Activated CD4-positive, alpha-beta T cell treated with anti-CD3 and anti-CD28 coated beads for 48 hours (primary cell): ENCODE data around the gene ARMC3.
A peak's percentile ranks its signal among the peaks of the same experiment; 100 is the strongest.
"Not testable (repeated sequence)": the region's sequence is repeated elsewhere in the genome, so short reads cannot be mapped to it uniquely, and the experiment has no call there.

Experiments
- DNase-seq: peaks from one replicate; pipeline ENCODE4 v3.0.0-alpha.2; 2020

Gene ARMC3

DNA sequence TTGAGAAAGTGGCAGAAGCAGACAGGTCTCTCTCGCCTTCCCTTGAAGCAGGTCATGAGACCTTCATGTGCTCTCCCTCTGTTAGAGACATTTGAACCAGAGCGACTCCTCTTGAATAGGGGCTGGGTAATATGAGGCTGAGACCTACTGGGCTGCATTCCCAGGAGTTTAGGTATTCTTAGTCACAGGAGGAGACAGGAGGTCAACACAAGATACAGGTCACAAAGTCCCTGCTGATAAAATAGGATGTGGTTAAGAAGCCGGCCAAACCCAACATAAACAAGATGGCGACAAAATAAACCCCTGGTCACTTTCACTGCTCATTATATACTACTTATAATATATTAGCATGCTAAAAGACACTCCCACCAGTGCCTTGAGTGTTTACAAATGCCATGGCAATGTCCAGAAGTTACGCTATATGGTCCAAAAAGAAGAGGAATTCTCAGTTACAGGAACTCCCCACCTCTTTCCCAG, 124.0 kb downstream of the ARMC3 start:
- DNase-seq, result no peak

DNA sequence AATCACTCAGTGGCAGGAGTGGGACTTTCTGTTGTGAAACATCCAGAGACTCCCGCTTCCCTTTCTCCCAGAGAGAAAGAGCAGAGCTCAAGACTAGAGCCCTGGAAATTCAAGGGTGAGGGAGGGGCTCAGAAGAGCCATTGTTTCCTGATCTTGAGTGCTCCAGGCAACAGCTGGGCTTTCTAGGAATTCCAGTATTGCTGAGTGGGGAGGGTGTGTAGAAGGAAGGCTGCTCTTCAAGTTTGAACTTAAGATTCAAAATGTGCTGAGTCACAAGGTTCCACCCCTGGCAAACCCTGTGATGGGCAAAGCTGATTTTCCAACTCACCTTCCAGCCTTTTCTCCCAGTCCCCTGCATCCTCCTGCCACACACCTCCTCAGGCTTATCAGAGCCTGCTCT, 125.2 kb downstream of the ARMC3 start:
- no peak for DNase-seq

DNA sequence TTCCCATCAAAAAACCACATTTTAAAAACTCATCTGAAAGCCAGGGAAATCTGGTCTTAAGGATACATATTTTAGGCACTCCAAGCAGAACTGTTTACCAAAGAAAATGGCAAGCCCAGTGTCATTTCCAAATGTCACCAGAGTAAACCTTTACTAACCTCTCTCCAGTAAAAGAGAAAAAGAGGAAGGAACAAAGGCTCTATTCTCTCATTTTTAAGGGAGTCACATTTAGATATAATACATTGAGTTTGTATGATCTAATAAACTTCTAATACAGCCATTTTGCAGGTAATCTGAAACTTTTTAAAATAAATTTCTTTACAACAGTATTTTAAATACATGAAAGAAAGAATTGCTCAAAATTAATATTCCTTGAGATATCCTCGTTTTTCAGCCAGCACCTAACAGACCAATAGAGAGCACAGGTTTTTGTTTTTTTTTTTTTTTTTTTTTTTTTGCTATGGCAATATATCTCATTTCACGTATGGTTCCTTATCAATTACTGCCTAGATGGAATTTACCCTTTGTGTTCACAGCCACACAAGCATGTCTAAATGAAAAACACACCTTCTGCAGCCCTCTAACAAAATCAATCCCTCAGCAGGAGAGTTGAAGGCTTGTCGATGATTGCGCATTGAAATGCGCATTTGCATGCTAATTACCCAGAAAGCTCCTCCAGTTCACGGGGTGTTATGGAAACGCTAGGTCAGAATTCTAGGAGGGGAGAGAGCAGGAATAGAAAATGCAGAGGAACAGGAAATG, 127.8 kb downstream of the ARMC3 start:
- no peak for DNase-seq

DNA sequence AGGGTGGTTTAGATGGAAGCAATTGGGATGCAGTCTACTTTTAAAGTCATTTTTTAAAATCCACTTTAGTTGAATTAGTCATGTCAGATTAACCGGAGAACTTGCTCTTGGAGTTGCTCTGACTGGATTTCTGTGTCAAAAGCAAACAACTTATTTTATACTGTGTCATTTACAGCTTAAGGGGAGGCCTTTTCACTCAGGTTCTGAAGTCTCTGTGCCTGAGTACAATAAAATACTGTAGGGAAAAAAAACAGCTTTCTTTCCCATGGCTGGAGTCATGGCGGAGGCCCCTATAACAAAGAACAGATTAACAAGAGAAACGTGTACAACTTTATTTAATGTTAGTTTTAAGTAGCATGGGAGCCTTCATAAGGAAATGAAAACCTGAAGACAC, 128.3 kb downstream of the ARMC3 start:
- no peak for DNase-seq

DNA sequence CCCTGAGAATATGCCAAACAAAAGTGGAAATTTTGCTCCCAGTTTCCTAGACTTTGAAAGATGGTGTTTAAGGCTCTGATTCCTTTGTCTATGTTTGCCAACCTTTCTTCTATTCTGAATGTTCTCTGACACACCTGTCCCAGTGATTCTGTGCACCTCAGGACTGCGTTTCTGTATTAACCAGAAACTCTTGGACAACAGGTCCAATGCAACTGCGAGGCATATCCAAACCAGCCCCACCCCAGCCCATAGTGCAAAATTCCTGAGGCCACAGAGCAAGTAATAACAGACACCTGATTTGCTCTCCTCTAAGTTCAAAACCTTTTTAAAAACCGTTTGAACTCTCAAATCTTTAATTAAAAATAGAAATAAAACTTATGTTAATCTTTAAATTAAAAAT, 130.5 kb downstream of the ARMC3 start:
- DNase-seq, result no peak

DNA sequence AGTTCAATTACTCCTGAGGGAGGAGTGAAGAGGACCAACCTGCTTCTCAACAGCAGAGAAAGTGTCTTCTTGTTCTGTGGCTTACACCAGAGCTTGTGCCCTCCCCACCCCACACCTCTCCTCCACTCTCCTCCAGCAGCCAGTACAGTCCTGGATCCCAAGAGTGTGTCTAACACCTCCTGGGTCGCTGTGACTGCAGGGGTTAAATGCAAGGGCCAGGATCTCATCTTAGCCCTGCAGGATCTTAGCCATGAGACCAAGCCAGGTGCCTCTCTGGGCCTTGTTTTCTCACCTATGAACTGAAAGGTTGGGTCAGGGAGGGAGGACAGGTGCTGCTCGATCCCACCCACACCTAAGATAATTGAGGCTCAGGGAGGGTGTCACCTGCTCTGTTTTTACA, 133.1 kb downstream of the ARMC3 start:
- DNase-seq, result no peak

DNA sequence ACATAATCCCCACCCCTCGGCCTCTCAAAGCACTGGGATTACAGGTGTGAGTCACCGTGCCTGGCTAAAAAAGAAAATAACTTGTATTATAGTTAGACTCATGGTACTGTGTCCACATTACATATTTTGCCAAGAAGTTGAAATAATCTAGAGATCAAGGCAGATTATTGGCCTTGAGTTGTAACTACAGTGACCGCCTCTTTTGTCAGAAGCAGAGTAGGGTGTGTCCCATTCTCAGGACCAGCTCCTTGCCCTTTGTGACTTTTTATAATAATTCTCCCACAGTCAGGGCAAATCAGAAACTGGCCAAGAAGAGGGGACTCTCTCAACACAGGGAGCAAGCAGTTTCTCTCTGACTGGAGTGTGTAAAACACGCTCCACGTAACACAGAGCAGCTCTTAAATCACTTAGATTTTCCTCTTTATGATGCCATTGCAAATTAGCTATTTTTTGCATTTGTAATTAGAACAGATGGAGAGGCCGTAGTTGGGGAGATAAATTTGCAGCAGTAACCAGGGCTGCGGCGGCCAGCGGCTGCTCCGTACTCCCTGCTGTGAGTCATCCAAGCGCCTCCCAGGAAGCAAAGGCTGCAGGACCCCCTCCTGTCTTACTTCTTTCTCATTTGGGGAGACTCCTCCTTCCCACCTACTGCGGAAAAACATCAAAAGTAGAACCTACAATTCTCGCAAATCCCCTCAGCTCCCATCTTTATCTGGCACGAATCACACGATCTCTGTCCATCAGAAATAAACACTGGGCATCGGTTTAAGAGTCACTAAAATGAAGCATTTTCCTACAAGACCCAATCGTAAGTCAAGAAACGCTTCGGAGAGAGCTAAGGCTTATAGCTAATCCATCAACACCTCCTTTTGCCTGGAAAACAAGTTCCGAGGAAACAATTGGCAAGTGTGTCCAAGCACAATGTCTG, 135.5 kb downstream of the ARMC3 start:
- DNase-seq, result no peak

DNA sequence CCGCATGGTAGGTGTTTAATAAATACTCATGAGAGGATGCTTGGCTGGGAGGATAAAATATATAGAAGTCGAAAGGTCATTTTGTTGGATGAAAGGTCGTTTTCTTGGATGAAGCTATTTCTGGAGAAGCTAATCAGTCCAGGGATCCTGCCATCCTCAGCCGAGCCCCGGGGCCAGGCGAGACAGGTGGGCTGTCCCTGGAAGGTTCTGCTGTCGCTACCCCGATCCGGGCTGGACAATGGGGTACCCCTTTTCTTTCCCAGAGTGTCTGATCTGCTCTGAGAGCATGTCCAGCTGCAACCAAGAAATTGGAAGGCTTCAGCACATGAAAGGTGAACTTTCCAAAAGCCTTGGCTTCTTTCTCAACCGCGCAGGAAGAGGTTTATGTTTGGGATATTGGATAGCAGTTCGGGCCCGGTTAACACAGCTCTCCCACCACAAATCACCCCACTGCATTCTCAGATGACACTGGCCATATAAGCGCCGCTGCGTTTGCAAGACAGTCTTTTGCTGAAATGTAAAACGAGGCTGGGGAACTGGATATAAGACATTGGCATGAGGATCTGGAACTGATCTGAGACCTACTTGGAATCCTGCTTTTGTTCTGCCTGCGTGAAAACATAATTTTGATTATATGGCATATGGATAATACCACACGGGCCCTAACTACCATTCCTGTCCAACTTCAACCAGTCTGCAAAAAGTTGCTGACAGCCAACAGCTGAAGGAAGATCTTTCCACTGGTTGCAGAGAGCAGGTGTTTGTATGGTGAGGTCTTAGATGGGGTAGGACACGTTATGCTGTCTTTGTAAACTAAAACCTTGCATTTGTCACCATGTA, 136.3 kb downstream of the ARMC3 start:
- no peak for DNase-seq

DNA sequence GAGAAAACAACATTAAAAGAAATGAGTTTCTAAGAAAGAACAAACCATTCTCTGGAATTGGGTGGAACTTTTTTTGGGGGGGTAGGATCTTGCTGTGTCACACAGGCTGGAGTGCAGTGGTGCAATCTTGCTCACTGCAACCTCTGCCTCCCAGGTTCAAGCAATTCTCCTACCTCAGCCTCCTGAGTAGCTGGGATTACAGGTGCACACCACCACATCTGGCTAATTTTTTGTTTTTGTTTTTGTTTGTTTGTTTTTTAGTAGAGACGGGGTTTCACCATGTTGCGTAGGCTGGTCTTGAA, 136.9 kb downstream of the ARMC3 start:
- not testable (repeated sequence) for DNase-seq

DNA sequence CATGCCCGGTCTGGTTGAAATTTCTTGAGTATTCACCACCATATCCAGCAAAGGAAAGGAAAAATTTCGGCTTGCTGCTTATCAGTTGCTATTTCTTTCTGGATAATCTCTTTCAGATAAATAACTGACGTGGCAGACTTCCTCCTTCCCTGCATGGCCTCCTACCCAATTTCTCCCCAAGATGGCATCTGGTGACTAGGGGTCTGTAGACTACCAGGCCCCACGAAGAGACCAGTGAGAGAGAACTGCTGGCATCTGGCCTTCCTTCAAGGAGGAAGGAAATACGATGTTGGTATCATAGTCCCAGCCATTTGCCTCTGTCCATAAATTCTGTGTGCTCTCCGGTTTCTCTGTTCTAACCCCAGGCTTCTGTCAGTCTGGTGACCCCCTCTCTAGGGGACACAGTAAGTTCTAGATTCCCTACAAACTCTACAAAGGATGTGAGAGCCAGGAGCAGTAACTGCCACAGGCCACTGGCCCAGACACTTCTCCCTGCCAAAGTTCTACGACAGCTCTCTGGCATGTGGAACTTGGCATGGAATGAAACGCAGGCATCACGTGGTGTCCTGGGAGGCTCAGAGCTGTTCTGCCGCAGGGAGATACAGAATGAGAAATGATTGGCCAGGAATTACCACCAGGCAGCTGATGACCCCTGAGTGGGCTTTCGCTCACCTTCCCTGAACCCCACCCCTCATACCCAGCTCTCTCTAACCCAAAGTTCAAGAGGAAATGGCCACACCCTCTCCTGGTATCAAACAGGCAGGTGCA, 137.5 kb downstream of the ARMC3 start:
- no peak for DNase-seq

DNA sequence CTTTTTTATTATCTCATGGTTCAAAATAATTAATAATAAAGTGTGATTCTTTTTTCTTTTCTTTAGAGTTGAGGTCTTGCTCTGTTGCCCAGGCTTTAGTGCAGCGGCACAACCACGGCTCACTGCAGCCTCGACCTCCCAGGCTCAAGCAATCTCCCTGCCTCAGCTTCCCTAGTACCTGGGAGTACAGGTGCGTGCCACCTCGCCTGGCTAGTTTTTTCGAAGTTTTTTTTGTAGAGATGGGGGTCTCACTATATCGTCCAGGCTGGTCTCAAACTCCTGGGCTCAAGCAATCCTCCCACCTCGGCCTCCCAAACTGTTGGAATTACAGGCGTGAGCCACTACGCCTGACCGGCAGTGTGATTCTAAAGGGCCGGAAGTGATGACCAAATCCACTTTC, 139.5 kb downstream of the ARMC3 start:
- DNase-seq, result no peak

DNA sequence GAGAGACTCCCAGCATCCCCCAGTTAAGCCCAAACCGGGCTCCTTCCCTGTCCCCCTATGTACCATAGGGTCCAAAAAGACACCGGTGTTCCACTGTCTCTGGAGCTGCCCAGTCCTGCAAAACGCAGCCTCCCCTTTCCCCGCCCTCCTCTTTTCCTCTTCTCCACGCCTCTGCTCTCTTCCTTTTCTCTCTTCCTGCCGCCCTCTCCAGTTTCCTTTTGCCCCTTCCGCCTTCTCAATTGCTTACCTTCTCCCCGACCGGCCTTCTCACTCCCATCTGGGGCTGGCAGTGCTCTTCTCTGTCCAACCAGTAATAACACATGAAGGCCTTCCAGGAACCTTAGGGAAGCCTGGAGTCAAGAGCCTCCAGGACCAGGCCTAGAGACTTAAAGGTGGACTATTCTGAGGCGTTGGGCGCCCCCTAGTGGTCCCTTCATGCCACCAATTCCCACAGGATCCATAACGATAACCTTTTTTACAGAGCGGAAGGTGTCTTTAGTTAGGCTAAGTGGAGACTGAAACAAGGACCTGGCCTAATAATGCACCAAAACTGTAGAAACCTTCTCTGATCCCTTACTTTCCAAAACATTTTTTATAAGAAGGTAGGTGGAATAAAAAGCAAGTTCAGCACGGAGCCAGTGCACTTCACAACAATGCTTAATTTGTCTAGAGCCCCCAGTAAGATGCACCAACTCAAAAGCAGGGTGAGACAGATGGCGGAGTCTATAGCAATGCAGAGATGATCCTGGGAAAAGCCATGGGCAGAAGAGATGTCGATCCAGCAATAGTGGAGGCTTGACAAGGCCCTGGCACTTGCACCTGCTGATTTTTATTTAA, 140.3 kb downstream of the ARMC3 start:
- DNase-seq, result peak; percentile 78

DNA sequence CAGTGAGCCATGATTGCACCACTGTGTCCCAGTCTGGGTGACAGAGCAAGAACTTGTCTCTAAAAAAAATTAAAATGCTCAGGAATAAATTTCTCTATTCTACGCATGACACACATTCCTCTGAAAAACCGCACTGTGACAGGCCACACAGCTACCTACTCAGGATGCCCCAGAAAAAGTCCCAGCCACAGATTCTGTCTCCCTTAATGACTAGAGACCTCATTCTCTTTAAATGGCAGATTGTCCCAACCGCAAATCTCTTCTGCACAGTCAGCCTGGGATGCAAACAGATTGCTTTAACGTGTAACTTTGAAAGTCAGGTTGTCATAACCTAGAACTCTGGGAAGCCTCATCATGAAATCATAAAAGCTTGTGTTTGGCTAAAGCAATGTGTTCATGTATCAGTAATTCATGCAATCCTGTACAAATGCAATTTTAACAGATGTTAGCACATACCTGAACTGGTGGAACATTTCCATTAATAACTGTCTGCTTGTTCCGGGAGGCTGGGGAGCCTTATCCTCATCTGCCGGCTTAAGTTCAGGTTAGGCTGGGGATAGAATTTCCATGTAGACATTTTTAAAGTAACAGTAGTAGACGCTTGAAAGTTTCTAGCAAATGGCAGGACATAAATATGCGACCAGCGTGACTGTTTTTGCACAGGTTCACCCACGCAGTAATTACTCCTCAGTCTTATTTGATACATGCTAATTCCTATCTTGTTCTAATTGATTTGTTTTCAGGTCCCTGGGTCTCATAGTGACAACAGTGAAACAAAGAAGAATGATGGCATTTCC, 141.4 kb downstream of the ARMC3 start:
- no peak for DNase-seq

DNA sequence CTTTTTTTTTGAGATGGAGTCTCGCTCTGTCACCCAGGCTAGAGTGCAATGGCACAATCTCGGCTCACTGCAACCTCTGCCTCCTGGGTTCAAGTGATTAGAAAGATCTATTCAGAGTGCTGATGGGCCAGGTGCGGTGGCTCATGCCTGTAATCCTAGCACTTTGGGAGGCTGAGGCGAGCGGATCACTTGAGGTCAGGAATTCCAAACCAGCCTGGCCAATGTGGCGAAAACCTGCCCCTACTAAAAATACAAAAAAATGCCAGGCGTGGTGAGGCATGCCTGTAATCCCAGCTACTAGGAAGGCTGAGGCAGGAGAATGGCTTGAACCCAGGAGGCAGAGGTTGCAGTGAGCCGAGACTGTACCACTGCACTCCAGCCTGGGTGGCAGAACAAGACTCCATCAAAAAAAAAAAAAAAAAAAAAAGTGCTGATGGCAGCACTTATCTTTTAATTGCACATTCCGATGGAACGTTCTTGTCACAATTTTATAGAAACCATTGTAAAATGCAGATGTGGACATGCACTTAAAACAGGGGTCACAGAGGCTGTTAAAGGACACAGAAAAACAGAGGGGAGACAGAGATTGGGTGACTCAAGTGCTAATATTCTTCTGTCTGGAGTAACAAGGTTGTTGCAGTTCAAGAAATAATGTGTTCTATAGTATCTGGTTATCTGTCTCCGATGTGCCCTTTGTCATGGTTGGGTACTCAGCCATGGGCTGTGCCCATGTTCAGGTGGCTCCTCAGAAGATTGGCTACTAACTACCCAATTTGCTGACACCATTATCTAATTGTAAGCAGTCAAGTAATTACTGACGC, 142.4 kb downstream of the ARMC3 start:
- not testable (repeated sequence) for DNase-seq

DNA sequence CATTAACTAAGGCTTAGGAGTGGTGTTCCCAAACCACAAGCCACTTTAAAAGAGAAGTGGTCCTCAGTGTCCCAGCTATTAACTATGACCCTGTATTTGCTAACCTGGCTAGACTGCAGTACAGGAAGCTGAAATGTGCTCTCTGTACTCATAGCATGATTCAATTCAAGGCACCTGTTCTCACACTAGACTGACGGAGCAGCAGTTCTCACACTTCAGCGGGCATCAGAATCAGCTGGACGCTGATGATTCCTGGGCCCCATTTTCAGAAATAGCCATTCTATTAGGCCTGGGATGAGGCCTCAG, 143.0 kb downstream of the ARMC3 start:
- DNase-seq, result no peak

DNA sequence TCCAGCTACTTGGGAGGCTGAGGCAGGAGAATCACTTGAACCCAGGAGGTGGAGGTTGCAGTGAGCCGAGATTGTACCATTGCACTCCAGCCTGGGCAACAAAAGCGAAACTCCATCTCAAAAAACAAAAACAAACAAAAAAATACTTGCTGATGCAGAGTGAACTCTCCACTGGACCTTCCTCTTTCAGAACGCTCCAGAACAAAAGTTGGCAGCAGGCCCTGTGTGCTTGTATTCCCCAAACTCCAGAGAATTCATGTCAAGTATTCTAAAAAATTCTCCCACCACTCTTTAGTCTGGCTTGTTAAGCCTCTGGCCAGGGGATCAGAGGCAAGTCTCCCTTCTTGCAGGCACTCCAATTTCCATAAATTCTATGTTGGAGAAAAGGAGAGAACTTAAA, 144.7 kb downstream of the ARMC3 start:
- not testable (repeated sequence) for DNase-seq

DNA sequence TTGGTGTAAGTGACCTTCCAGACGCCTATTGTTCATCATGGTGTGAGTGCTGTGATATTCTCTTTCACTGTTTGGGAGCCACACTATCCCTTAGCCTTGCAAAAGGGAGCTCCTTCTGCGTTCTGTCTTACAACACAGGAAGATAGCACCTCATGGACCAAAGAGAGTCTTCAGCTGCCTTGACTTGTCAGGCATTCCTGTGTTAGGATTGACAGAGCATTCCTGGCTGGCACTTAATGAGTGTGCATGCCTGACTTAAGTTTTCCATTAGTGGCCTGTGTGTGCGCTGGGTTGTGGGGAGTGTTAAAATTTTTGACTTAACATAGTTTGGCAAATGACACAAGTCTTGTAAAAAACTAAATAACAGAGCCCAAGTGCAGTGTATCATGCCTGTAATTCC, 145.7 kb downstream of the ARMC3 start:
- no peak for DNase-seq

DNA sequence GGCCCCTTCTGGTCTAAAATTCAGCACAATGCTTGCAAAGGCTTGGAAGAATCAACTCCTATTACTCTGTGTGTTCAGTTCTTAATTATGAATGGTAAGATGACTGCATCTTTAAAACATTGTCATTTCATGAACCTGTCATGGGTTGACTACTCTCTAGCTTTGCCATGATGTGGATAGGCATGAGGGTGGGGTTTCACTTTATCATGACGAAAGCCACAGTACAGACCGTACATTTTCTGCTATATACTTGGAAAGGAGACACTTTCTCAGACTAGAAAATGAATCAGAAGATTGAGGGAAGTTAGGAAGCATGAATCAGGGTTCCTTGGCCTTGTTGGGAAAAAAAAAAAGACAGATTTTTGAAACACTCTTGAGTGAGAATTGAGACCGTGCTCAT, 147.8 kb downstream of the ARMC3 start:
- no peak for DNase-seq

DNA sequence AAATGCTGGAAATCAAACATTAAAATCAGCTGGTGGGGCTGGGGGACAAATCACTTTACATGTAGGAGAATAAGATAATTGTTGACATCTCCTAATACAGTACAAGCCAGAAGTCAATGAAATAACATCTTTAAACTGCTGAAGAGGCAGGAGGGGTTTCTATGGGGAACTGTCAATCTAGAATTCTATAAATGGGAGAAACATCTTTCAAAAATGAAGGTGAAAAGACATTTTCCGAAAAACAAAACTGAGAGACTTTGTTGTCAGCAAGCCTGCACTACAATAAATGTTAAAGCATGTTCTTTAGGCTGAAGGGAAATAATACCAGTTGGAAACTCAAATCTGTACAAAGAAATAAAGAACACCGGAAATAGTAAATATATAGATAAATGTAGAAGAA, 150.3 kb downstream of the ARMC3 start:
- no peak for DNase-seq

DNA sequence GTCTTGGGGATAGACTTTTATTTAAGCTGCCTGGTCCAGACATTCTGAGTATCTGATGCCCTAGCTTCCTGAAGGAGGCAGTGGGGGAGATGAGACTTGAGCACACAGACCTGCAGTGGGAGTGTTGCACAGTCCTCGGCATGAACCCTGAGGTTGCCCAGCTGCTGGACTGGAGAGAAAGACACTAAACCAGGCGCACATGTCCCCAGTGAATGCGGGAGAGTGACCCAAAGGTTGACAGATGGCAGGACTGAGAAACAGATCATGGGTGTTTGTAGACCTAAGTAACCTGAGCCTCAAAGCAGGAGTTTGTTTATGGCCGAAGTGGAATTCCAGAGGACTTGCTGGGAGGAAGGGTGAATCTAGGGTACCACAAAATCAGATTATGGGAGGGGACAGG, 151.8 kb downstream of the ARMC3 start:
- no peak for DNase-seq
